SK-N-SH (cell line): ENCODE data around the gene MUC5AC. TPM values are rescaled to one million over a fixed set of nuclear protein-coding genes. Genes with fewer than 3 reads are reported as not detected.

Experiments used
- CTCF ChIA-PET: fragments of 300-600, 350-600 bp; formaldehyde crosslinking; extraction: SDS; loops from one replicate; lab custom pipeline; 2021; lab: Yijun Ruan, JAX
- POLR2A ChIA-PET: fragments of 350-600 bp; sonication (Branson Sonifier 250); formaldehyde crosslinking; extraction: SDS; loops from one replicate; lab custom pipeline; 2020; ENCODE audit warnings: antibody characterized with exemption, inconsistent platforms; lab: Yijun Ruan, JAX
- DNase-seq: peaks from one replicate; pipeline ENCODE4 v3.0.0; 2012
- H2AFZ ChIP-seq: fragments of 200-600 bp; sonication (generic); 2 replicates; pipeline ENCODE4 v1.8.1; 2016; ENCODE audit warnings: antibody characterized with exemption, mild to moderate bottlenecking, low read depth
- H3F3A ChIP-seq: fragments of 200-600 bp; sonication (generic); replicated peaks from 2 replicates; pipeline ENCODE3; 2016; ENCODE audit warnings: antibody characterized with exemption, mild to moderate bottlenecking; ENCODE audit not compliant: insufficient read depth
- H3K27ac ChIP-seq, 2 experiments: fragments of 200-500 bp in 1 of 2; fragments of 200-600 bp in 1 of 2; sonication (Bioruptor generic) in 1 of 2; sonication (generic), shearing (Covaris generic) in 1 of 2; 2 replicates each; pipeline versions ENCODE4 v1.5.1 to v1.6.1; 2014 to 2016; ENCODE audit warnings: low read depth in 2 of 2, inconsistent platforms in 1 of 2, low read length in 1 of 2, mild to moderate bottlenecking in 1 of 2, mixed read lengths in 1 of 2
- H3K27me3 ChIP-seq: fragments of 200-600 bp; sonication (generic), shearing (Covaris generic); 2 replicates; pipeline ENCODE4 v1.6.1; 2016; ENCODE audit warnings: mixed run types; ENCODE audit not compliant: insufficient read depth
- H3K36me3 ChIP-seq, 2 experiments: fragments of 200-500 bp in 1 of 2; fragments of 200-600 bp in 1 of 2; sonication (Bioruptor generic) in 1 of 2; sonication (generic) in 1 of 2; replicated peaks in 1 of 2; 2 replicates each; pipeline versions ENCODE3 to v1.5.1; 2014 to 2016; ENCODE audit warnings: low read length in 1 of 2, mild to moderate bottlenecking in 1 of 2; ENCODE audit not compliant: insufficient read depth in 2 of 2, control insufficient read depth in 1 of 2
- H3K4me1 ChIP-seq, 2 experiments: fragments of 200-500 bp in 1 of 2; fragments of 200-600 bp in 1 of 2; sonication (Bioruptor generic) in 1 of 2; sonication (generic), shearing (Covaris generic) in 1 of 2; 2 replicates each; pipeline versions ENCODE4 v1.5.1 to v1.6.1; 2014 to 2016; ENCODE audit warnings: low read depth in 1 of 2, low read length in 1 of 2, mixed run types in 1 of 2; ENCODE audit not compliant: insufficient read depth in 2 of 2, control insufficient read depth in 1 of 2
- H3K4me2 ChIP-seq: fragments of 200-600 bp; sonication (generic), shearing (Covaris generic); 2 replicates; pipeline ENCODE4 v1.6.1; 2017; ENCODE audit warnings: mixed run types
- H3K4me3 ChIP-seq, 2 experiments: fragments of 200-500 bp in 1 of 2; fragments of 200-600 bp in 1 of 2; sonication (Bioruptor generic) in 1 of 2; sonication (generic), shearing (Covaris generic) in 1 of 2; 2 replicates each; pipeline versions ENCODE4 v1.5.1 to v1.8.1; 2014 to 2016; ENCODE audit warnings: low read depth in 2 of 2, inconsistent platforms in 1 of 2, low read length in 1 of 2, mild to moderate bottlenecking in 1 of 2, mixed read lengths in 1 of 2, moderate library complexity in 1 of 2
- H3K79me2 ChIP-seq: fragments of 200-600 bp; sonication (generic); 2 replicates; pipeline ENCODE4 v1.8.1; 2017; ENCODE audit warnings: mild to moderate bottlenecking; ENCODE audit not compliant: insufficient read depth
- H3K9ac ChIP-seq: fragments of 200-600 bp; sonication (generic); 2 replicates; pipeline ENCODE4 v1.6.1; 2017; ENCODE audit warnings: mixed run types
- H3K9me2 ChIP-seq: fragments of 200-600 bp; sonication (generic); 2 replicates; pipeline ENCODE4 v1.6.1; 2017; ENCODE audit warnings: mixed run types
- H3K9me3 ChIP-seq: fragments of 200-600 bp; sonication (generic); 2 replicates; pipeline ENCODE4 v1.6.1; 2017; ENCODE audit warnings: mixed run types, mild to moderate bottlenecking, moderate library complexity
- H4K20me1 ChIP-seq: fragments of 200-600 bp; sonication (generic); 2 replicates; pipeline ENCODE4 v1.6.1; 2017; ENCODE audit warnings: mild to moderate bottlenecking, mixed run types; ENCODE audit not compliant: insufficient read depth
- CHD2 ChIP-seq: fragments of 150-350 bp; IDR thresholded peaks from 2 replicates; pipeline ENCODE4 v1.6.1; 2018; ENCODE audit warnings: low read length; ENCODE audit not compliant: partially characterized antibody
- EP300 ChIP-seq, 2 experiments: IDR thresholded peaks; 2 replicates each; pipeline versions ENCODE4 v1.4.0 to v1.6.1; 2012; ENCODE audit warnings: borderline replicate concordance in 1 of 2, low read depth in 1 of 2, low read length in 1 of 2
- EZH2phosphoT487 ChIP-seq: fragments of 200-600 bp; sonication (generic); IDR thresholded peaks from 2 replicates; pipeline ENCODE4 v1.6.1; 2017; ENCODE audit warnings: low read depth, mixed run types, mild to moderate bottlenecking, antibody characterized with exemption, moderate library complexity, borderline replicate concordance
- FOXM1 ChIP-seq: IDR thresholded peaks from 2 replicates; pipeline ENCODE4 v1.4.0; 2012; ENCODE audit warnings: low read depth, mild to moderate bottlenecking
- GATA2 ChIP-seq: sonication (generic); formaldehyde crosslinking; IDR thresholded peaks from 2 replicates; pipeline ENCODE4 v1.5.0; 2020; ENCODE audit warnings: mild to moderate bottlenecking, missing genetic modification reagents
- JUND ChIP-seq: IDR thresholded peaks from 2 replicates; pipeline ENCODE4 v1.4.0; 2012
- PBX3 ChIP-seq: IDR thresholded peaks from 2 replicates; pipeline ENCODE4; 2012
- POLR2AphosphoS5 ChIP-seq: IDR thresholded peaks from 2 replicates; pipeline ENCODE4 v1.6.1; 2012; ENCODE audit warnings: low read depth, low read length
- RAD21 ChIP-seq: IDR thresholded peaks from 2 replicates; pipeline ENCODE4 v1.6.1; 2012; ENCODE audit warnings: mild to moderate bottlenecking, low read length
- REST ChIP-seq: IDR thresholded peaks from 2 replicates; pipeline ENCODE4 v1.6.1; 2012; ENCODE audit warnings: mild to moderate bottlenecking, low read depth, low read length, moderate library complexity
- SIN3A ChIP-seq: IDR thresholded peaks from 2 replicates; pipeline ENCODE4 v1.6.1; 2012; ENCODE audit warnings: low read depth, mild to moderate bottlenecking, low read length, moderate library complexity, borderline replicate concordance
- TCF12 ChIP-seq: IDR thresholded peaks from 2 replicates; pipeline ENCODE4 v1.4.0; 2012
- ZBTB33 ChIP-seq: IDR thresholded peaks from 2 replicates; pipeline ENCODE4 v1.4.0; 2012; ENCODE audit warnings: low read depth, borderline replicate concordance
- WGBS: methylation state at CpG from one replicate; pipeline ENCODE4 v1.1.6; 2017; ENCODE audit warnings: low lambda C conversion rate; 5-methylcytosine and 5-hydroxymethylcytosine counted together
- polyA plus RNA-seq, 3 experiments: library from polyadenylated mRNA; depleted of rRNA; stranded (reverse); fragments of >200 nt; gene quantifications; 2 replicates each; pipeline ENCODE4 v1.2.3, GENCODE V29; 2012

MUC5AC gene
- polyA plus RNA-seq, 1 of the 3 experiments (the other 2 are of a cell fraction): not detected

- no peak overlapping the region for H3K9ac ChIP-seq
- no peak overlapping the region for H3K4me2 ChIP-seq
- no peaks in the 10 kb centered on the region for H3K79me2 ChIP-seq
- H3F3A ChIP-seq: peaks cover 4% of the 10 kb centered on the region
- no peak for DNase-seq
- no peaks in the 10 kb centered on the region for H3K36me3 ChIP-seq
- no peaks in the 10 kb centered on the region for H3K27me3 ChIP-seq
- ChIA-PET POLR2A (no interaction called here), CTCF (no interaction called here)
- H3K9me3 ChIP-seq: no peaks in the 10 kb centered on the region
- H3K9me2 ChIP-seq: no peaks in the 10 kb centered on the region
- TF ChIP-seq EZH2phosphoT487: no peak
- TF ChIP-seq ZBTB33: no peak
- no peak for TF ChIP-seq GATA2 (CRISPR knock-in tag)
- no peak for TF ChIP-seq REST
- no peak for TF ChIP-seq JUND
- TF ChIP-seq EP300 (IDR thresholded peaks at IDR 0.05; ENCODE audit: borderline replicate concordance in 1 of 2, low read depth in 1 of 2, low read length in 1 of 2): no peak
- TF ChIP-seq TCF12: no peak
- 44% methylated on average over 13 of the region's 34 CpGs for WGBS
- H2AFZ ChIP-seq: no peak overlapping the region
- no peak overlapping the region for H3K27ac ChIP-seq
- H3K4me1 ChIP-seq: no peaks in the 10 kb centered on the region
- H4K20me1 ChIP-seq: no peaks in the 10 kb centered on the region
- no peak overlapping the region for H3K4me3 ChIP-seq
These were observed 19.4 kb downstream of the MUC5AC start for GRCh38 chr11:1177020-1177770.

- CTCF ChIA-PET: no interaction called here
- H3K9me2 ChIP-seq: no peaks in the 10 kb centered on the region
- POLR2A ChIA-PET: no interaction called here
- no peaks in the 10 kb centered on the region for H3K79me2 ChIP-seq
- TF ChIP-seq RAD21: no peak
- no peak for TF ChIP-seq FOXM1
- no peak for TF ChIP-seq PBX3
- no peak for TF ChIP-seq POLR2AphosphoS5
- TF ChIP-seq TCF12: no peak
- no peak for TF ChIP-seq SIN3A
- TF ChIP-seq REST: no peak
- no peak for TF ChIP-seq CHD2
- DNase-seq: no peak
- no peaks in the 10 kb centered on the region for H3K4me1 ChIP-seq
- no peaks in the 10 kb centered on the region for H3K9me3 ChIP-seq
- no peaks in the 10 kb centered on the region for H3K27me3 ChIP-seq
- no peak overlapping the region for H3K4me3 ChIP-seq
- no peaks in the 10 kb centered on the region for H4K20me1 ChIP-seq
- H3F3A ChIP-seq: peaks cover 4% of the 10 kb centered on the region
- H2AFZ ChIP-seq: no peak overlapping the region
- H3K4me2 ChIP-seq: no peak overlapping the region
- no peaks in the 10 kb centered on the region for H3K36me3 ChIP-seq
- WGBS: 79% methylated on average over 8 of the region's 12 CpGs
- H3K9ac ChIP-seq: no peak overlapping the region
- no peak overlapping the region for H3K27ac ChIP-seq
These were observed 20.0 kb downstream of the MUC5AC start for GRCh38 chr11:1177771-1178090.
